ENCODE results near the gene PXT1.

PXT1 gene

GRCh38 chr6:36392621-36393020 lies 50.0 kb downstream of the PXT1 start:
- in situ Hi-C loops (cut with MboI; ENCODE audit: low sequenced_read_pairs): no loop called here

DNA sequence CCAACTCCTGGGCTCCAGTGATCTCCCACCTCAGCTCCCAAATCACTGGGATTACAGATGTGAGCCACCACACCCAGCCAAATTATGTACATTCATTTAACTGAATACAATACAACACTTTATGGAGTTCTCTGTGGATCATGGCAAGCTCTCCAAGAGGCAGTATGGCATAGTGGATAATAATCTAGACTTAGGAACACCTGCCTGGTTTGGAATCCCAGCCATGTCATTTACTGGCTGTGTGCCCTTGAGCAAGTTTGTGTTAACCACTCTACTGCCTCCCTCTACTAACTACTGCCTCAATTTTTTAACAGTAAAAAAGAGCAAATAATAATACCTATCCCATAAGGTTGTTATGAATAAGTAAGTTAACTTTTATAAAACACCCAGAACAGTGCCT lies 53.3 kb downstream of the PXT1 start:
- in situ Hi-C loops (cut with MboI; ENCODE audit: low sequenced_read_pairs): no loop called here

GRCh38 chr6:36387440-36388303 lies 55.0 kb downstream of the PXT1 start, which contains the start of gene ETV7:
Gene ETV7 (minus strand): TSS chr6:36387669. CDS start chr6:36387541, 128 bp downstream.
- in situ Hi-C loops (cut with MboI; ENCODE audit: low sequenced_read_pairs): no loop called here

DNA sequence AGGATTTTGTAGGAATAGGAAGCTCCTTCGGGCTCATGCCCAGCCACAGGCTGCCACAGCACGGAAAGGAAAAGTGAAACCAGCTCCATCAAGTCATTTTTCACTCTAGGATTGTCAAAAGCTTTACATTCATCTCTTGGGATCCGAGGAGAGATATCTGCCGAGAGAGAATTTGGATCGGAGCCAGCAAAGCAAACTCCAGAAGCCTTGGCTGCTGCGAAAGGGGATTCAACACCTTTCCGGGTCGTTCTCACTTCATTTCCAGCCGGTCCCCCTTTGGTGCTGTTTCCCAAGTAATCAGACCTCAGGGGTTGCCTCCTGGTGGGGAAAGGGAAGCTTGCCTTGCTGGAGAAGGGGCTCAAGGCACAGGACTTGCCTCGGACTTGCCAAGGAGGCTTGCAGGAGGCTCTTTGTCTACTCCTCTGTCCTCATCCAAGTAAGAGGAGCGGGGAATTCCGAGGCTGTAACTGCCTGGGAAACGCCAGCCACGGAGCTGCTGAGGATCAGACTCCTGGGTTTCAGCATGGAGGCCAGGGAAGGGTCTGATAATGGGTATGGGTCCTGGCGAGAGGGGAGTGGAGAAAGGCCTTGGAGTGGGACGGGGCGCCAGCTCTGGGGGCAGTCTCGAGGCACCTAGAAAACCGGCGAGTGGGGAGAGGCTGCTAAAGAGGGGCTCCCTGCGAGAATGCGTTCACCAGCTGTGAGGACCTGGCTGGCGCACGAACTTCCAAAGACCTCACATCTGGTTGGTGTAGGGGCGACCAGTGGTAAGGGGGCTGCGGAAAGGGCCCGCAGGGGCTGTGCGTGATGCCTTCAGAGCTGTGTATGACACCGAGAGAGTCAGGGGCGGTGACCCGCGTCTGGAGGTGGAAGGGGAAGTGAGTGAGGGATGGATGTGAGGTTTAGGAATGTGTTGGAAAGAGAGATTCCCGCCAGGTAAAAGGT lies 55.9 kb downstream of the PXT1 start:
- in situ Hi-C loops (cut with MboI; ENCODE audit: low sequenced_read_pairs): no loop called here

- in situ Hi-C loops (cut with MboI; ENCODE audit: low sequenced_read_pairs): no loop called here
These were observed 58.6 kb downstream of the PXT1 start for GRCh38 chr6:36384095-36384494.

DNA sequence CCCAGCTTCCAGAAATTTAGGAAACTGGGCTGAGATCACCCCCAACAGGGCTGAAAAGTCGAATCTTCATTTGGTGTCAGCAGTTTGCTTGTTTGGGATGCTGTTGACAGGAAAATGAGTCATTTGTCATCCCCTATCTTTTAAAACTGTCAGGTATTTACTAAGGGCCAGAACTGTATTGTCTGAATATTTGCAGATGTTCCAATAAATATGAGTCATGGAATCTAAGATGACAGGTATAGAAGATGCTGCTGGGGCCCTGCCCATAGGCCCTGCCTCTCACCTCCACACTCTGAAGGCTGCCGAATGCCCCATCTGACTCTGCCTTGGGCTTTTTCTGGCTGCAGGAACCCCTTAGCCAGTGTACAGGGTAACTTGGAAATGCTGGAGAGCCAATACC lies 59.0 kb downstream of the PXT1 start:
- in situ Hi-C loops (cut with MboI; ENCODE audit: low sequenced_read_pairs): no loop called here

DNA sequence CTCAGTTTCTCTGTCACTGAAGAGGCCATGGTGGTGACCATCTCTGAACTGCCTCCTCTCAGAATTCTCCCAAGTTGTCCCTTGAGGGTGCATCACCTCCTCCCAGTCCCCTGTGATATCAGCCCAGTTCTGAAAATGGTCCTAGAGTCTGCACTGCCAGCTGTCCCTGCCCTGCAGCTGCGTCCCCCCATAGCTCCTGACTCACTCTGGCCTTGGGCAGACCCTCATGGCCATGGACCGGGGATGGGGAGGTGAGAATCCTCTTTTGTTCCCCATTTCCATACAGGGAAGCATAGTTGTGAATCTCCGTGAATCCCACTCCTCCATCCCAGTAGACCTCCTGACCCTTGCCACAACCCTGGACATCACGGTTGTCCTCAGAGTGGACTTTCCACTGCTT lies 59.7 kb downstream of the PXT1 start:
- in situ Hi-C loops (cut with MboI; ENCODE audit: low sequenced_read_pairs): no loop called here

DNA sequence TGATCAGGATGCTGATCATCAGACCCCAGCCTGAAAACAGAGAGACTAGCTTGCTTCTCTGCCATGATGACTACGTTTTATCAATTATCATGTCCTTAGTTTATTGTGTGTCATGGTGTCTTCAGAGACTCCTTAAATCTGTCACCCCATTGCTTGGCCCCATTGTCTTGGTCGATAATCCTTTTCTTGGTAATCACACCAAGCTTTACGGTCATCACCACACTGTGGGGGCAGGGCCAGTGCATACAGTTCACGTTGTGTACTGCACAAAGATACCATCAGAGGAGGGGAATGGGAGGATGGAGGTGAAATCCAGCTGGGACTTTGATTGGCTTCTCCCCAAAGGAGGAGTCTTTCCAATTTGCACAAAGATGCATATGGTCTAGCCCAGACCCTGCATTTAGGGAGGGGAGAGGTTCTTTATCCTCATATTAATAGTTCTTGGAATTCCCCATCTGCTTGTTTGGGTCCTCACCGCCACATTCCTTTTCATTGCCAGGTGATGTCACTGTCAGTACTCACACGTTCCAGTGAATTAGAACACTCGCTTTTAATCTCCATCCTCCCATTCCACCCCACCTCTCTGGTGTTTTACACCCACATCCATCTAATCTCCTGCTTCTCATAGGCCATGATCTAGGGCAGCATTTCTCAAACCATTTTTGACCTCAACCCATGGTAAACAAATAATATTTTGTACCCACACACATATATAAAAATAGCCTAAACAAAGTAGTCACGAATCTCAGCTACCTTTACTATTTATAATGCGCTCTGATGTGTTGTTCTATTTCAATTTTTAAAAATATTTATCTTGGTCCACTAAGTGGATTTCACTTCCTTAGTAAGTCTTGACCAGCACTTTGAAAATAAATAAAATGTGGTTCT lies 60.9 kb downstream of the PXT1 start:
- in situ Hi-C loops (cut with MboI; ENCODE audit: low sequenced_read_pairs): no loop called here

- in situ Hi-C loops (cut with MboI; ENCODE audit: low sequenced_read_pairs): no loop called here
These were observed 62.5 kb downstream of the PXT1 start for GRCh38 chr6:36380166-36380565.

DNA sequence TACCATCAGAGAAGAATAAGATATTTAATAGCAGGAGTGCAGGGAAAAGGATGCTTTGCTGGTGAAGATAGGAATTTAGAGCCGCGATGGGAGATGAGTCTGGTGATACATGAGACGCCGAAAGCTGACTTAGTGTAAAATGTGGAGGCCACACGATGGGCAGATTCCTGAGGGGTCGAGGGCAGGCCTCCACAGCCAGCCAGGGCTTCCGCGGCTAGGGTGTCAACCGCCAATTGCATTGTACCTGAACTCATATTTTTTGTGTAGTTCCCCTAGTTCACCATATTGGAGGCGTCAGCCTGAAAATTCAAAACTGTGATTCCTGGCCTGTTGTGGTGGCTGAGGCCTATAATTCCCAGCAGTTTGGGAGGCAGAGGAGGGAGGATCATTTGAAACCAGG lies 63.7 kb downstream of the PXT1 start:
- in situ Hi-C loops (cut with MboI; ENCODE audit: low sequenced_read_pairs): no loop called here

GRCh38 chr6:36378243-36378920 lies 64.3 kb downstream of the PXT1 start:
- in situ Hi-C loops (cut with MboI; ENCODE audit: low sequenced_read_pairs): no loop called here

GRCh38 chr6:36377594-36377993 lies 65.1 kb downstream of the PXT1 start:
- in situ Hi-C loops (cut with MboI; ENCODE audit: low sequenced_read_pairs): no loop called here

GRCh38 chr6:36376742-36377141 lies 65.9 kb downstream of the PXT1 start:
- in situ Hi-C loops (cut with MboI; ENCODE audit: low sequenced_read_pairs): no loop called here

GRCh38 chr6:36376183-36376582 lies 66.5 kb downstream of the PXT1 start:
- in situ Hi-C loops (cut with MboI; ENCODE audit: low sequenced_read_pairs): no loop called here

GRCh38 chr6:36375644-36376155 lies 67.0 kb downstream of the PXT1 start:
- in situ Hi-C loops (cut with MboI; ENCODE audit: low sequenced_read_pairs): no loop called here

DNA sequence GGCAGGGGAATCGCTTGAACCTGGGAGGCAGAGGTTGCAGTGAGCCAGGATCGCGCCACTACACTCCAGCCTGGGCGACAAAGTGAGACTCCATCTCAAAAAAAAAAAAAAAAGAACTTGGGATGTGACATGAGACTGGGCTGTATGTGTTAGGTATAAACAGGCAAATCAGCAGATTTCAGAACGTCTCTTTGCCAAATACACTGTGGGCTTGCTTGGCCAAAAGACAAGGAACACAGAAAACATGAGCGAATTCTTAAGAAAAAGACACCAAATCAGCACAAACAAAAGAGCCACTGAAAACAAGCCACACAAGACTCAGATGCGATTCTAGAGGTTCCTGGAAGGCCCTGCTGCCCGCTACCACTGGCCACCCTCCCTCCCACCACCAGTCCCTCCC lies 67.7 kb downstream of the PXT1 start:
- in situ Hi-C loops (cut with MboI; ENCODE audit: low sequenced_read_pairs): no loop called here

DNA sequence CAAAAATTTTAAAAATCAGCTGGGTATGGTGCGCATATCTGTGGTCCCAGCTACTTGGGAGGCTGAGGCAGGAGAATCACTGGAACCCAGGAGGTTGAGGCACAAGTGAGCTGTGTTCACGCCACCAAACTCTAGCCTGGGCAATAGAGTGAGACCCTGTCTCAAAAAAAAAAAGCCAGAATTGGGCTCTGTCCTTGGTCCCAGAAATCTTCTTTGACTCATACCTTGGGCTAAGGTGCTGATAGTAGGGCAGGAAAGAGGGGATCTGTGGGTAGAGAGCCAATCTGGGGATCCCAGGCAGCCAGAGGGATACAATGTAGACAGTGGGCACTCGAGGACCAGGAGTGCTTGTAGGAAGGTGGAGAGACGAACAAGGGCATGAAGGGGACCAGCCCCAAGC lies 68.5 kb downstream of the PXT1 start:
- in situ Hi-C loops (cut with MboI; ENCODE audit: low sequenced_read_pairs): no loop called here

DNA sequence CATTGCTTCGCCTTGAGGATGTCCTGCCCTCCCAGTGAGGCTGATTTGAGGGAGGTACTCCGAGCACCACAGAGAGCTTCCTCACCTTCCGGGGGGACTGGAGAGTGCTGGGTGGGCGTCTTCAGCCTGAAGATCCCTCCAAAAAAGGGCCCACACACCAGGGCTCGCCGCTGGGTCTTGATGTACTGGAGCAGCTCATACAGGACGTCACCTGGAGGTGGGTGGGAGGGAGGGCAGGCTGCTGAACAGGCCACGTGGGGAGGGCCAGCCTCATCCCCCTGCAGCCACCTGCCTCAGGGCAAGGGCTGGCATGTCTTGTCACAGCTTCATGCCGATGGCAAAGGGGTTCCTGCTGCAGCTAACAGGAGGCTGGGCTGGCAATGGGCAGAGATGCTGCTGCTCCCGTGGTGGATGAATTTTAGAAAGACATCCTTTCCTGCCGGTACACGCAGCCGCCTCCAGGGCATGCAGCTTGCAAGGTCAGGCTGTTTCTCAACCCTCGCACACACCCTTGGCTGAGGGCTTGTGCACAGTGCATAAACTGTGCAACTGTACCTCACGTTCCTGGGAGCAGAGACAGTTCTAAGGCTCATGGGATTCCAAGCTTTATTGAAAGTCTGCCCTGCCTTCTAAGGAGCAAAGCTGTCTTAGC lies 69.2 kb downstream of the PXT1 start:
- in situ Hi-C loops (cut with MboI; ENCODE audit: low sequenced_read_pairs): no loop called here

GRCh38 chr6:36372088-36372487 lies 70.6 kb downstream of the PXT1 start:
- in situ Hi-C loops (cut with MboI; ENCODE audit: low sequenced_read_pairs): no loop called here

Data from HL-60/S4 (cell line).